ENCODE data around the gene SAFB.

DNA sequence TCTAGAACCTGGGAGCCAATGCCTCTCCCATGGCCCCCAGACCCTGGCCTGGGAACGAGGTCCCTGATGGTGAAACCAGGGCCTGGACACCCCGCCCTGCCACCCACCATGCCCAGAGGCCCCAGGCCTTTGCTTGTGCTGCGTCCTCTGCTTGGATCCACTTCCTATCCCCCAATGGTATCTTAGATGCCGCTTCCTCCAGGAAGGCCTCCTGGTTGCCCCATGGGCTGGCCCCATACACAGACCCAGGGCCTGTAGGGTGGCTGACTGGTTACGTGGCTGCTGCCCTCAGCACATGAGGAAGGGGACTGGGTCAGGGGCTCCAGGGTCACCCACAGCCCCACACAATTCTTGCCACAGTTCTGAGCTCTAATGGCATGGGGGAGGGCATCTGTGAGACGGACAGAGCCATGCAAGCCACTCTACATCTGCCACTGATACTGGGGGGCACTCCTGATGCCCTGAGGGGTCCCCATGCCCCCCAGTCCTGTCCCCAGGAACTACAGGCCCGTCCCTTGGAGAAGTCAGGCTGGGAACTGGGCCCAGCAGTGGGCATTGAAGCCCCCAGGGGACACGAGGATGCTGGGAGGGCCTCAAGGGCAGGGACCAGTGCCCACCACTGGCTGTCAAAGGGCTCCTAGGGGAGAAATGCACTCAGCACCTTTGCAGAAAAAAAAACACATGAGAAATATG is 72.2 kb downstream of the SAFB start:
- TF ChIP-seq, protein P1, sequence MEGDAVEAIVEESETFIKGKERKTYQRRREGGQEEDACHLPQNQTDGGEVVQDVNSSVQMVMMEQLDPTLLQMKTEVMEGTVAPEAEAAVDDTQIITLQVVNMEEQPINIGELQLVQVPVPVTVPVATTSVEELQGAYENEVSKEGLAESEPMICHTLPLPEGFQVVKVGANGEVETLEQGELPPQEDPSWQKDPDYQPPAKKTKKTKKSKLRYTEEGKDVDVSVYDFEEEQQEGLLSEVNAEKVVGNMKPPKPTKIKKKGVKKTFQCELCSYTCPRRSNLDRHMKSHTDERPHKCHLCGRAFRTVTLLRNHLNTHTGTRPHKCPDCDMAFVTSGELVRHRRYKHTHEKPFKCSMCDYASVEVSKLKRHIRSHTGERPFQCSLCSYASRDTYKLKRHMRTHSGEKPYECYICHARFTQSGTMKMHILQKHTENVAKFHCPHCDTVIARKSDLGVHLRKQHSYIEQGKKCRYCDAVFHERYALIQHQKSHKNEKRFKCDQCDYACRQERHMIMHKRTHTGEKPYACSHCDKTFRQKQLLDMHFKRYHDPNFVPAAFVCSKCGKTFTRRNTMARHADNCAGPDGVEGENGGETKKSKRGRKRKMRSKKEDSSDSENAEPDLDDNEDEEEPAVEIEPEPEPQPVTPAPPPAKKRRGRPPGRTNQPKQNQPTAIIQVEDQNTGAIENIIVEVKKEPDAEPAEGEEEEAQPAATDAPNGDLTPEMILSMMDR (conservative IDR thresholded peaks at IDR 0.05; ENCODE audit: low read depth, low read length) = no peak
- TF ChIP-seq EZH2 (IDR thresholded peaks at IDR 0.05; ENCODE audit: borderline replicate concordance, low read depth, low read length, poor library complexity, severe bottlenecking) = no peak

All from A673 (cell line).